ENCODE data around the gene TAS2R38. TPM values are rescaled to one million over a fixed set of nuclear protein-coding genes. Genes with fewer than 3 reads are reported as not detected.

Gene TAS2R38
- total RNA-seq, 6 experiments from 2014 or later: not detected

DNA sequence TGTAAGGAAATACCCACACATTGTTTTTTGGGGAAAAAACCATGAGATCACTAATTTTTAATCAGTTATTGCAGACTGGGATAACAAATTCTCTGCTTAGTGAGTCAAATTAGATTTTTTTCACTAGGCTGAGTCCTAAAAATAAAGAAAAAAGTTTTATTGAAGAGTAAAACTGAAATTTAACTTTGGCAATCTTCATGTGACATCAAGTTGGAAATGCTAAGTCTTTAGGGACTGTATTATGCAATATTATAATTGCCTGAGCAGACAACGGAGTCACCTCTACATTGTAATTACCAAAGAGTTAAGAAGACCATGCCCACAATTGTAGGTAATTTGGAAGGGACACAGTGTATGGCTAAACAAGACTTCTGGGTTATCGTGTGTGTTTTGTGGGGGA, 24.6 kb downstream of the TAS2R38 start:
- Histone ChIP-seq H3K4me1 (no peaks in the 10 kb centered on the region), H3K27ac (no peak overlapping the region), H3K4me3 (no peak overlapping the region), H3K9me3 (no peaks in the 10 kb centered on the region), H3K36me3 (no peaks in the 10 kb centered on the region), H3K27me3 (no peaks in the 10 kb centered on the region)
- no peak for TF ChIP-seq POLR2A (IDR thresholded peaks at IDR 0.05)
- TF ChIP-seq, protein P1, sequence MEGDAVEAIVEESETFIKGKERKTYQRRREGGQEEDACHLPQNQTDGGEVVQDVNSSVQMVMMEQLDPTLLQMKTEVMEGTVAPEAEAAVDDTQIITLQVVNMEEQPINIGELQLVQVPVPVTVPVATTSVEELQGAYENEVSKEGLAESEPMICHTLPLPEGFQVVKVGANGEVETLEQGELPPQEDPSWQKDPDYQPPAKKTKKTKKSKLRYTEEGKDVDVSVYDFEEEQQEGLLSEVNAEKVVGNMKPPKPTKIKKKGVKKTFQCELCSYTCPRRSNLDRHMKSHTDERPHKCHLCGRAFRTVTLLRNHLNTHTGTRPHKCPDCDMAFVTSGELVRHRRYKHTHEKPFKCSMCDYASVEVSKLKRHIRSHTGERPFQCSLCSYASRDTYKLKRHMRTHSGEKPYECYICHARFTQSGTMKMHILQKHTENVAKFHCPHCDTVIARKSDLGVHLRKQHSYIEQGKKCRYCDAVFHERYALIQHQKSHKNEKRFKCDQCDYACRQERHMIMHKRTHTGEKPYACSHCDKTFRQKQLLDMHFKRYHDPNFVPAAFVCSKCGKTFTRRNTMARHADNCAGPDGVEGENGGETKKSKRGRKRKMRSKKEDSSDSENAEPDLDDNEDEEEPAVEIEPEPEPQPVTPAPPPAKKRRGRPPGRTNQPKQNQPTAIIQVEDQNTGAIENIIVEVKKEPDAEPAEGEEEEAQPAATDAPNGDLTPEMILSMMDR (IDR thresholded peaks at IDR 0.05): no peak
- WGBS (ENCODE audit: insufficient coverage, low coverage, low lambda C conversion rate, missing lambda C conversion rate): 53% methylated on average over 1 of the region's 2 CpGs
- no peak for DNase-seq
- ATAC-seq: no peak
- intact Hi-C loops (cut with DNase I): no loop called here

DNA sequence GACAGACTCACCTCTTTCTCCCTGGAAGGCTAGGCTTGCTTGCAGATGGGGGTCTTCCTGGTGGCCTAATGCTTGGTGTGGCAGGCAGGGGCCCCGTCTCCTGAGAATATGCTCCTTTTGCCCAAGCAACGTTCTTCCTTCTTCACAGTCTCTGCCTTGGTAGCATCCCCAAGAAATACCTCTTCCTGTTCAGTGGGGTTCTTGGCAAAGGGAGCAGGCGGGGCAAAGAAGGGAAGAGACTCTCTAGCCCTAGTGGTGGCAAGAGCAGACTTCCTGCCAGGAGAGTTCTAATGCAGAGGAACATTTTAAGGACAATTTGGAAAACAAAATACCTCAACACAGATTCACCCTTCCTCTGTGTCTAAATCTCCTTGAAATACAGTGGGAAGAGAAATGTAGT, 26.8 kb downstream of the TAS2R38 start, which contains the start of gene CLEC5A:
Gene CLEC5A, minus strand, starts transcription at position 179 of the 400 bp plus-strand sequence. CDS start 682 bp downstream, outside the sequence.
- Histone ChIP-seq H3K27ac (no peak within 1 kb of the TSS), H3K9me3 (no peaks in the 10 kb centered on the region), H3K4me1 (no peaks in the 10 kb centered on the region), H3K36me3 (no peaks in the 10 kb centered on the region), H3K4me3 (no peak within 1 kb of the TSS), H3K27me3 (no peaks in the 10 kb centered on the region)
- ATAC-seq (no peak), DNase-seq (no peak)
- TF ChIP-seq, protein P1 (IDR thresholded peaks at IDR 0.05): no peak
- no peak for TF ChIP-seq POLR2A (IDR thresholded peaks at IDR 0.05)
- intact Hi-C loops (cut with DNase I): no loop called here
- 21% methylated on average over 2 of the region's 3 CpGs for WGBS (ENCODE audit: insufficient coverage, low coverage, low lambda C conversion rate, missing lambda C conversion rate)

DNA sequence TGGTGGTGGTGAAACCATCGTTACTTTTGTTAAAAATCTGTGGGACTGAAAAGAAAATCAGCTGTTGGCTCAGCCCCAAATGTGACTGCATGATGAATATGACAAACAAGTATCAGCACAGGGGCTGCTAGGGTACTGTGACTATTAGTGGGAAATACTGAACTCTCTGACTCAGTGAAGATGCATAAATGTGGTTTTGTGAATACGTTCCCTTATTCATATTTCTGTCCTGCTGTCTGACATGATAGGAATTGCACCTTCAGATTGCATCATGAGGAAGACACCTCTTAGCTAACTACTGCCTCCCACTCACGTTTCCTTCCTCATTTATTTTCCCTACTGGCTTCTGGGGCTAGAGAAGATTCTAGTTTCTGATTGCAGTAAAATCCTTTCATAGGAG, 28.2 kb downstream of the TAS2R38 start:
- Histone ChIP-seq H3K27me3 (no peaks in the 10 kb centered on the region), H3K27ac (no peak overlapping the region), H3K36me3 (no peaks in the 10 kb centered on the region), H3K9me3 (no peaks in the 10 kb centered on the region), H3K4me3 (no peak overlapping the region), H3K4me1 (no peaks in the 10 kb centered on the region)
- ATAC-seq: peak in 3 of 4 donors; percentile 12 to 38 (median 33)
- DNase-seq: no peak
- TF ChIP-seq, protein P1 (IDR thresholded peaks at IDR 0.05): no peak
- no peak for TF ChIP-seq POLR2A (IDR thresholded peaks at IDR 0.05)
- WGBS (ENCODE audit: insufficient coverage, low coverage, low lambda C conversion rate, missing lambda C conversion rate): 22% methylated on average over 3 of the region's 3 CpGs
- intact Hi-C loops (cut with DNase I): no loop called here

DNA sequence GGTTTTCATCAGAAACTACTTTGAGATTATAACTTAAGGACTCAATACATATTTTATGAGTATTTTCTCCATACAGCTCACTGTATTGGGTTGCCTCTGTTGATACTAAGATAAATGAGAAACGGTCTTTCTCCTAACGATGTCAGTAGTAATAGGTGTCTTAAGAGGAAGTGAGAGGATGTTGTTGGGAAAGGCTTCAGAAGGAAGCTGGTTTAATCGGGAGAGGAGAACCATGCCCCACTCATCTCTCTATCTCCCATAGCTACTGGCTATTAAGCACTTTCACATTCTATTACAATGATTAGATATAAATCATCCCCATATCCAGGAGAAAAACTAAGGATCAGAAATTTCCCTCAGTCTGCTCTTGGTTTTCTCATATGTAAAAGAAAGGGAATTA, 28.8 kb downstream of the TAS2R38 start:
- TF ChIP-seq, protein P1 (IDR thresholded peaks at IDR 0.05): no peak
- no peak for DNase-seq
- Histone ChIP-seq H3K9me3 (no peaks in the 10 kb centered on the region), H3K36me3 (no peaks in the 10 kb centered on the region), H3K4me3 (no peak overlapping the region), H3K4me1 (no peaks in the 10 kb centered on the region), H3K27ac (no peak overlapping the region), H3K27me3 (no peaks in the 10 kb centered on the region)
- intact Hi-C loops (cut with DNase I): no loop called here
- 25% methylated on average over 3 of the region's 3 CpGs for WGBS (ENCODE audit: insufficient coverage, low coverage, low lambda C conversion rate, missing lambda C conversion rate)
- ATAC-seq: no peak

DNA sequence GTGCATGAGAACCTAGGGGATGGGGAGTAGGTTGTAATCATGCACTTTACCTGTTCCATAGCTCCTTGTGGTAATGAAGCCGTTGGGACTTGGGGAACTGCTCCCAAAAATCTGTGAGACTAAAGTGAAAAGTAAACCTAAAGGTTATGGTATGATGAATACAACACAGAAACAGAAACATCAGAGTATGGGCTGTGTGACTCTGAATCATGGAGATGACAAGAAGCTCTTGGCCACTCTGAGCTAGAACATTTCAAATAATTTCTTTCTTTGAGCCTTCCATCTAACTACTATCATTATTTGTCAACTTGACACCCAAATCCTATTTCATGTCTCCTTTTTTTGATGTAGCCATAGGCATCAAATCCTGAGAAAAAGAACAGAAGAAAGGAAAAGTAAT, 29.7 kb downstream of the TAS2R38 start:
- no peaks in the 10 kb centered on the region for H3K4me1 ChIP-seq
- ATAC-seq: no peak
- intact Hi-C loops (cut with DNase I): no loop called here
- no peaks in the 10 kb centered on the region for H3K9me3 ChIP-seq
- TF ChIP-seq, protein P1 (IDR thresholded peaks at IDR 0.05): no peak
- no peak for TF ChIP-seq POLR2A (IDR thresholded peaks at IDR 0.05)
- no peaks in the 10 kb centered on the region for H3K27me3 ChIP-seq
- 25% methylated on average over 1 of the region's 1 CpG for WGBS (ENCODE audit: insufficient coverage, low coverage, low lambda C conversion rate, missing lambda C conversion rate)
- no peak overlapping the region for H3K27ac ChIP-seq
- H3K36me3 ChIP-seq: no peaks in the 10 kb centered on the region
- no peak for DNase-seq
- H3K4me3 ChIP-seq: no peak overlapping the region

All from right lobe of liver (tissue), 6 donors.